ENCODE data around the gene OSBPL1A. TPM values are rescaled to one million over a fixed set of nuclear protein-coding genes. Genes with fewer than 3 reads are reported as not detected.
A peak's percentile ranks its signal among the peaks of the same experiment; 100 is the strongest.

Gene OSBPL1A
- 1 to 10 TPM; 3.5 to 4.5 TPM for total RNA-seq
- 1 to 10 TPM; 2.4 to 5.3 TPM for polyA plus RNA-seq

- Mint-ChIP-seq H3K4me1 (peaks cover 6 to 16% (median 13%) of the 10 kb centered on the region in 4 donors), H3K27me3 (peaks cover 4 to 20% of the 10 kb centered on the region in 2 donors), H3K27ac (peak within 1 kb of the TSS in 6 of 7 donors; percentile 35 to 89 (median 66)), H3K9me3 (no peaks in the 10 kb centered on the region), H3K36me3 (no peaks in the 10 kb centered on the region), H3K4me3 (peak within 1 kb of the TSS; percentile 85 to 96 (median 88))
- Histone ChIP-seq H3K36me3 (ENCODE audit: insufficient read depth, low read length) (no peaks in the 10 kb centered on the region), H3K4me1 (ENCODE audit: insufficient read depth, low read length) (peaks cover 12% of the 10 kb centered on the region), H3K4me3 (ENCODE audit: low read length in 2 of 2) (peak within 1 kb of the TSS; percentile 50 to 66), H3K9me3 (ENCODE audit: control insufficient read depth in 1 of 2, low read length in 2 of 2) (no peaks in the 10 kb centered on the region), H3K27ac (ENCODE audit: low read depth, low read length) (peak within 1 kb of the TSS; percentile 53), H3K27me3 (ENCODE audit: insufficient read depth, low read length) (no peaks in the 10 kb centered on the region)
- peak; percentile 54 to 70 (median 63) for DNase-seq
- CTCF ChIA-PET (ENCODE audit: partially characterized antibody) = interaction anchor here (1.1 to 1.7 kb wide), 3 partner anchors 31 to 38 kb away, joined by 3 to 6 read pairs (median 3); no protein-coding TSS in a partner anchor
- intact Hi-C loops (cut with micrococcal nuclease) = loop anchor here (2.0 kb wide), 1 partner anchor 29 kb away; the partner anchor contains the start of gene IMPACT
- POLR2A ChIA-PET (ENCODE audit: partially characterized antibody) = interaction anchor here (1.4 to 1.9 kb wide), 2 partner anchors 16 to 29 kb away, joined by 5 to 10 read pairs; partner anchors contain the start of gene IMPACT
These were observed at the start of gene OSBPL1A for GRCh38 chr18:24397694-24398368. Gene OSBPL1A (minus strand): TSS chr18:24397824. CDS start chr18:24377533, 20,291 bp downstream.

- no peaks in the 10 kb centered on the region for H3K4me1 Mint-ChIP-seq
- H3K4me3 Mint-ChIP-seq = no peak overlapping the region
- no peak overlapping the region for H3K27ac ChIP-seq (ENCODE audit: low read depth, low read length)
- ChIA-PET POLR2A (ENCODE audit: partially characterized antibody) (no interaction called here), CTCF (ENCODE audit: partially characterized antibody) (interaction anchor here (0.7 to 2.3 kb wide), 6 partner anchors 13 to 87 kb away, joined by 3 to 29 read pairs (median 6); no protein-coding TSS in a partner anchor)
- no peaks in the 10 kb centered on the region for H3K4me1 ChIP-seq (ENCODE audit: insufficient read depth, low read length)
- H3K36me3 ChIP-seq (ENCODE audit: insufficient read depth, low read length) = peaks cover 16% of the 10 kb centered on the region
- no peak for DNase-seq
- H3K27me3 Mint-ChIP-seq = no peaks in the 10 kb centered on the region
- no peak overlapping the region for H3K27ac Mint-ChIP-seq
- no peaks in the 10 kb centered on the region for H3K27me3 ChIP-seq (ENCODE audit: insufficient read depth, low read length)
- no peaks in the 10 kb centered on the region for H3K9me3 ChIP-seq (ENCODE audit: control insufficient read depth in 1 of 2, low read length in 2 of 2)
- peaks cover 66 to 68% of the 10 kb centered on the region in 2 donors for H3K36me3 Mint-ChIP-seq
- intact Hi-C loops (cut with micrococcal nuclease) = loop anchor here (1.0 kb wide), 1 partner anchor 42 kb away; no protein-coding TSS in a partner anchor
- no peaks in the 10 kb centered on the region for H3K9me3 Mint-ChIP-seq
- no peak overlapping the region for H3K4me3 ChIP-seq (ENCODE audit: low read length in 2 of 2)
These were observed 49.4 kb upstream of the OSBPL1A start for GRCh38 chr18:24446953-24447538.

- Mint-ChIP-seq H3K4me1 (no peaks in the 10 kb centered on the region), H3K36me3 (peaks cover 67 to 69% of the 10 kb centered on the region in 2 donors), H3K9me3 (peaks cover 0 to under 1% (median 0%) of the 10 kb centered on the region in 8 donors), H3K4me3 (no peak overlapping the region), H3K27ac (no peak overlapping the region), H3K27me3 (no peaks in the 10 kb centered on the region)
- Histone ChIP-seq H3K9me3 (ENCODE audit: control insufficient read depth in 1 of 2, low read length in 2 of 2) (no peaks in the 10 kb centered on the region), H3K4me1 (ENCODE audit: insufficient read depth, low read length) (no peaks in the 10 kb centered on the region), H3K4me3 (ENCODE audit: low read length in 2 of 2) (no peak overlapping the region), H3K27ac (ENCODE audit: low read depth, low read length) (no peak overlapping the region), H3K36me3 (ENCODE audit: insufficient read depth, low read length) (peaks cover 16% of the 10 kb centered on the region), H3K27me3 (ENCODE audit: insufficient read depth, low read length) (no peaks in the 10 kb centered on the region)
- ChIA-PET CTCF (ENCODE audit: partially characterized antibody) (interaction anchor here (0.7 to 2.3 kb wide), 5 partner anchors 12 to 87 kb away, joined by 3 to 29 read pairs (median 8); no protein-coding TSS in a partner anchor), POLR2A (ENCODE audit: partially characterized antibody) (no interaction called here)
- no peak for DNase-seq
- intact Hi-C loops (cut with micrococcal nuclease) = no loop called here
These were observed 48.8 kb upstream of the OSBPL1A start for GRCh38 chr18:24446453-24446852.

- Mint-ChIP-seq H3K27me3 (no peaks in the 10 kb centered on the region), H3K36me3 (peaks cover 62 to 69% of the 10 kb centered on the region in 2 donors), H3K4me3 (no peak overlapping the region), H3K9me3 (peaks cover 0 to 2% (median 0%) of the 10 kb centered on the region in 8 donors), H3K4me1 (no peaks in the 10 kb centered on the region), H3K27ac (no peak overlapping the region)
- Histone ChIP-seq H3K4me1 (ENCODE audit: insufficient read depth, low read length) (no peaks in the 10 kb centered on the region), H3K9me3 (ENCODE audit: control insufficient read depth in 1 of 2, low read length in 2 of 2) (no peaks in the 10 kb centered on the region), H3K36me3 (ENCODE audit: insufficient read depth, low read length) (peaks cover 7% of the 10 kb centered on the region), H3K4me3 (ENCODE audit: low read length in 2 of 2) (no peak overlapping the region), H3K27ac (ENCODE audit: low read depth, low read length) (no peak overlapping the region), H3K27me3 (ENCODE audit: insufficient read depth, low read length) (no peaks in the 10 kb centered on the region)
- intact Hi-C loops (cut with micrococcal nuclease) = no loop called here
- POLR2A ChIA-PET (ENCODE audit: partially characterized antibody) = no interaction called here
- CTCF ChIA-PET (ENCODE audit: partially characterized antibody) = interaction anchor here (0.8 to 2.4 kb wide), 4 partner anchors 10 to 45 kb away, joined by 3 to 6 read pairs (median 5); no protein-coding TSS in a partner anchor
- no peak for DNase-seq
These were observed 46.2 kb upstream of the OSBPL1A start for GRCh38 chr18:24443870-24444269.

- no peaks in the 10 kb centered on the region for H3K9me3 ChIP-seq (ENCODE audit: control insufficient read depth in 1 of 2, low read length in 2 of 2)
- intact Hi-C loops (cut with micrococcal nuclease) = no loop called here
- H3K27ac Mint-ChIP-seq = peak overlapping the region in 3 of 7 donors; percentile 19 to 85 (median 40)
- peaks cover 5% of the 10 kb centered on the region for H3K36me3 ChIP-seq (ENCODE audit: insufficient read depth, low read length)
- CTCF ChIA-PET (ENCODE audit: partially characterized antibody) = interaction anchor here (1.4 kb wide), 1 partner anchor 51 kb away, joined by 11 read pairs; no protein-coding TSS in a partner anchor
- H3K27ac ChIP-seq (ENCODE audit: low read depth, low read length) = no peak overlapping the region
- H3K27me3 ChIP-seq (ENCODE audit: insufficient read depth, low read length) = no peaks in the 10 kb centered on the region
- no peak overlapping the region for H3K4me3 ChIP-seq (ENCODE audit: low read length in 2 of 2)
- H3K27me3 Mint-ChIP-seq = no peaks in the 10 kb centered on the region
- no peaks in the 10 kb centered on the region for H3K4me1 ChIP-seq (ENCODE audit: insufficient read depth, low read length)
- H3K4me3 Mint-ChIP-seq = no peak overlapping the region
- H3K4me1 Mint-ChIP-seq = peaks cover 0 to 5% (median under 1%) of the 10 kb centered on the region in 4 donors
- POLR2A ChIA-PET (ENCODE audit: partially characterized antibody) = no interaction called here
- no peak for DNase-seq
- peaks cover 0 to 2% (median 0%) of the 10 kb centered on the region in 8 donors for H3K9me3 Mint-ChIP-seq
- peaks cover 44 to 57% of the 10 kb centered on the region in 2 donors for H3K36me3 Mint-ChIP-seq
These were observed 39.3 kb upstream of the OSBPL1A start for GRCh38 chr18:24436939-24437338.

- H3K9me3 Mint-ChIP-seq = no peaks in the 10 kb centered on the region
- no peak overlapping the region for H3K4me3 ChIP-seq (ENCODE audit: low read length in 2 of 2)
- CTCF ChIA-PET (ENCODE audit: partially characterized antibody) = interaction anchor here (2.3 kb wide), 1 partner anchor 55 kb away, joined by 20 read pairs; no protein-coding TSS in a partner anchor
- H3K9me3 ChIP-seq (ENCODE audit: control insufficient read depth in 1 of 2, low read length in 2 of 2) = no peaks in the 10 kb centered on the region
- H3K36me3 Mint-ChIP-seq = peaks cover 17 to 34% of the 10 kb centered on the region in 2 donors
- peaks cover 4 to 12% (median 11%) of the 10 kb centered on the region in 4 donors for H3K4me1 Mint-ChIP-seq
- no peaks in the 10 kb centered on the region for H3K36me3 ChIP-seq (ENCODE audit: insufficient read depth, low read length)
- no peaks in the 10 kb centered on the region for H3K27me3 Mint-ChIP-seq
- H3K27ac ChIP-seq (ENCODE audit: low read depth, low read length) = no peak overlapping the region
- no peak overlapping the region for H3K27ac Mint-ChIP-seq
- intact Hi-C loops (cut with micrococcal nuclease) = no loop called here
- no peak overlapping the region for H3K4me3 Mint-ChIP-seq
- no peak for DNase-seq
- POLR2A ChIA-PET (ENCODE audit: partially characterized antibody) = no interaction called here
- H3K27me3 ChIP-seq (ENCODE audit: insufficient read depth, low read length) = no peaks in the 10 kb centered on the region
- H3K4me1 ChIP-seq (ENCODE audit: insufficient read depth, low read length) = peaks cover 3% of the 10 kb centered on the region
These were observed 35.0 kb upstream of the OSBPL1A start for GRCh38 chr18:24432618-24433017.

GRCh38 chr18:24429188-24429587 lies 31.6 kb upstream of the OSBPL1A start:
- Mint-ChIP-seq H3K4me3 (no peak overlapping the region), H3K4me1 (peaks cover 16 to 30% (median 18%) of the 10 kb centered on the region in 4 donors), H3K9me3 (peaks cover 0 to 13% (median 5%) of the 10 kb centered on the region in 8 donors), H3K36me3 (peaks cover 14 to 28% of the 10 kb centered on the region in 2 donors), H3K27me3 (peaks cover 2 to 3% of the 10 kb centered on the region in 2 donors), H3K27ac (no peak overlapping the region)
- peaks cover 17% of the 10 kb centered on the region for H3K4me1 ChIP-seq (ENCODE audit: insufficient read depth, low read length)
- CTCF ChIA-PET (ENCODE audit: partially characterized antibody) = interaction anchor here (1.0 to 1.4 kb wide), 5 partner anchors 14 to 69 kb away, joined by 3 to 6 read pairs (median 4); partner anchors contain the start of gene OSBPL1A
- intact Hi-C loops (cut with micrococcal nuclease) = no loop called here
- H3K4me3 ChIP-seq (ENCODE audit: low read length in 2 of 2) = no peak overlapping the region
- no peaks in the 10 kb centered on the region for H3K27me3 ChIP-seq (ENCODE audit: insufficient read depth, low read length)
- no peaks in the 10 kb centered on the region for H3K9me3 ChIP-seq (ENCODE audit: control insufficient read depth in 1 of 2, low read length in 2 of 2)
- POLR2A ChIA-PET (ENCODE audit: partially characterized antibody) = no interaction called here
- H3K27ac ChIP-seq (ENCODE audit: low read depth, low read length) = no peak overlapping the region
- no peaks in the 10 kb centered on the region for H3K36me3 ChIP-seq (ENCODE audit: insufficient read depth, low read length)
- no peak for DNase-seq

Measured in CD4-positive, alpha-beta memory T cell (primary cell).